IPS-18c (cell line): ENCODE measurements around the gene ALG12.

Source experiments
- H3K4me3 ChIP-seq: 2 replicates; pipeline ENCODE4 v1.7.0; 2013; ENCODE audit warnings: low read depth, mild to moderate bottlenecking, low read length, moderate library complexity; ENCODE audit not compliant: insufficient read depth
- H3K9me3 ChIP-seq: one replicate; pipeline ENCODE4 v1.6.1; 2013; ENCODE audit warnings: mild to moderate bottlenecking, low read length, moderate library complexity; ENCODE audit not compliant: control insufficient read depth, insufficient read depth

ALG12 gene

GRCh38 chr22:49887702-49888101 lies 30.5 kb downstream of the ALG12 start:
- Histone ChIP-seq H3K9me3 (peaks cover 5% of the 10 kb centered on the region), H3K4me3 (no peak overlapping the region)

GRCh38 chr22:49887064-49887451 lies 31.2 kb downstream of the ALG12 start:
- Histone ChIP-seq H3K9me3 (peaks cover 5% of the 10 kb centered on the region), H3K4me3 (no peak overlapping the region)

- peaks cover 5% of the 10 kb centered on the region for H3K9me3 ChIP-seq
- H3K4me3 ChIP-seq: no peak overlapping the region
Measured at GRCh38 chr22:49886346-49887063, 31.7 kb downstream of the ALG12 start.

GRCh38 chr22:49885881-49886280 lies 32.4 kb downstream of the ALG12 start:
- no peak overlapping the region for H3K4me3 ChIP-seq
- peaks cover 5% of the 10 kb centered on the region for H3K9me3 ChIP-seq

GRCh38 chr22:49885281-49885680 lies 33.0 kb downstream of the ALG12 start:
- Histone ChIP-seq H3K4me3 (no peak overlapping the region), H3K9me3 (peaks cover 3% of the 10 kb centered on the region)

GRCh38 chr22:49884503-49885260 lies 33.6 kb downstream of the ALG12 start:
- Histone ChIP-seq H3K4me3 (no peak overlapping the region), H3K9me3 (peaks cover 3% of the 10 kb centered on the region)

- no peak overlapping the region for H3K4me3 ChIP-seq
- peaks cover 3% of the 10 kb centered on the region for H3K9me3 ChIP-seq
Measured at GRCh38 chr22:49884075-49884474, 34.2 kb downstream of the ALG12 start.

- Histone ChIP-seq H3K4me3 (no peak overlapping the region), H3K9me3 (peaks cover 3% of the 10 kb centered on the region)
Measured at GRCh38 chr22:49883294-49883640, 35.0 kb downstream of the ALG12 start.

- Histone ChIP-seq H3K9me3 (peaks cover 3% of the 10 kb centered on the region), H3K4me3 (no peak overlapping the region)
Measured at GRCh38 chr22:49882519-49883293, 35.5 kb downstream of the ALG12 start.

GRCh38 chr22:49881856-49882255 lies 36.4 kb downstream of the ALG12 start:
- H3K9me3 ChIP-seq: peaks cover 3% of the 10 kb centered on the region
- no peak overlapping the region for H3K4me3 ChIP-seq

- no peak overlapping the region for H3K4me3 ChIP-seq
Measured at GRCh38 chr22:49880281-49880680, 38.0 kb downstream of the ALG12 start.

GRCh38 chr22:49879871-49880270 lies 38.4 kb downstream of the ALG12 start:
- H3K4me3 ChIP-seq: no peak overlapping the region

More at GRCh38 chr22:49880281-49880680, 38.0 kb downstream of the ALG12 start:
- no peaks in the 10 kb centered on the region for H3K9me3 ChIP-seq

GRCh38 chr22:49878206-49878605 lies 40.0 kb downstream of the ALG12 start:
- no peak overlapping the region for H3K4me3 ChIP-seq
- no peaks in the 10 kb centered on the region for H3K9me3 ChIP-seq

More at GRCh38 chr22:49879871-49880270, 38.4 kb downstream of the ALG12 start:
- no peaks in the 10 kb centered on the region for H3K9me3 ChIP-seq

GRCh38 chr22:49877642-49878041 lies 40.6 kb downstream of the ALG12 start:
- no peak overlapping the region for H3K4me3 ChIP-seq
- H3K9me3 ChIP-seq: no peaks in the 10 kb centered on the region

- peaks cover 2% of the 10 kb centered on the region for H3K9me3 ChIP-seq
- no peak overlapping the region for H3K4me3 ChIP-seq
Measured at GRCh38 chr22:49873228-49873940, 44.9 kb downstream of the ALG12 start.

- no peak overlapping the region for H3K4me3 ChIP-seq
- H3K9me3 ChIP-seq: peaks cover 2% of the 10 kb centered on the region
Measured at GRCh38 chr22:49872347-49872746, 45.9 kb downstream of the ALG12 start.

- H3K4me3 ChIP-seq: no peak overlapping the region
- H3K9me3 ChIP-seq: peaks cover 2% of the 10 kb centered on the region
Measured at GRCh38 chr22:49871482-49871881, 46.8 kb downstream of the ALG12 start.
